IPS DF 4.7 (cell line): ENCODE results near the gene DOCK4.
"Not testable (repeated sequence)": the region's sequence is repeated elsewhere in the genome, so short reads cannot be mapped to it uniquely, and the experiment has no call there.

Experiments
- DNase-seq: peaks from one replicate; pipeline ENCODE4 v3.0.0-alpha.2; 2013; ENCODE audit warnings: low spot score; ENCODE audit errors: extremely low read depth

Gene DOCK4

DNA sequence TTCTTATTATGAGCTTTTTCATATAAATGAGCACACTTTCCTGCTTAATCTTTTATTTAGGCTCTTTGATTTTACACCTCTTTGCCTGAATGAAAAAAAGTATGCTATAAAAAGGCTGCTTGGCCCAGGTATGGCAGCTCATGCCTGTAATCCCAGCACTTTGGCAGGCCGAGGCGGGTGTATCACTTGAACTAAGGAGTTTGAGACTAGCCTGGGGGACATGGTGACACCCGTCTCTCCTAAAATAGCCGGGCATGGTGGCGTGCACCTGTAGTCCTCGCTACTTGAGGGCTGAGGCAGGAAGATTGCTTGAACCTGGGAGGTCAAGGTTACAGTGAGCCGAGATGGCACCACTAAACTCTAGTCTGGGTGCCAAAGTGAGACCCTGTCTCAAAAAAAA lies 72.9 kb downstream of the DOCK4 start:
- DNase-seq, result no peak

DNA sequence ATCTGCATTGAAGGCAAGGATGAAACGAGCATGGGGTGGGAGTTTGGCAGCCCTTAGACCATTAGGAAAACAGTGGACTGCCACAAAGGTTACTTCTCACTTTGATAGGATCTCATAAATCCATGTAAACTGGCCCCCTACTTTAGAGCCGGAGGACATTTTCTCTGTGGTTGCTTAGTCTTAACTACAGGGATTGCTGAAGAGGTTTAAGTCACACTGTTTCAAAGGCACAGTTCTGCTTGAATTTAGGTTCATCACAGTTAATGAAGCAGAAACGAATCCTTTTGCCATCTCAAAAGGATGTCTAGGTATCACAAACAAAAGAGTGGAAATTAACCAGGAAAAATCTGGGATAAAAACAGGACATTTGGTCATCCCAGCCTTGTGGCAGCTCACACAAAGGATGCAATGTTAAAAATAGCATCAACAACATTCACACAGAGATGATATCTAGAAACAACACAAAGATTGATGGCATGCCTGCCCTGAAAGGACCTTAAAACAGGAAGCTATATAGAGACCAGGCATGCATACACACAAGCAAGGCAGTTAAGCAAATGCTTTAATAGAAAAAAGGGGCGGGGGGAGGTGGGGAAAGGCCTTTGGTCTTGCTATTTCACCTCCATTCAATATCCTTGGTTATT lies 74.0 kb downstream of the DOCK4 start:
- DNase-seq, result no peak

DNA sequence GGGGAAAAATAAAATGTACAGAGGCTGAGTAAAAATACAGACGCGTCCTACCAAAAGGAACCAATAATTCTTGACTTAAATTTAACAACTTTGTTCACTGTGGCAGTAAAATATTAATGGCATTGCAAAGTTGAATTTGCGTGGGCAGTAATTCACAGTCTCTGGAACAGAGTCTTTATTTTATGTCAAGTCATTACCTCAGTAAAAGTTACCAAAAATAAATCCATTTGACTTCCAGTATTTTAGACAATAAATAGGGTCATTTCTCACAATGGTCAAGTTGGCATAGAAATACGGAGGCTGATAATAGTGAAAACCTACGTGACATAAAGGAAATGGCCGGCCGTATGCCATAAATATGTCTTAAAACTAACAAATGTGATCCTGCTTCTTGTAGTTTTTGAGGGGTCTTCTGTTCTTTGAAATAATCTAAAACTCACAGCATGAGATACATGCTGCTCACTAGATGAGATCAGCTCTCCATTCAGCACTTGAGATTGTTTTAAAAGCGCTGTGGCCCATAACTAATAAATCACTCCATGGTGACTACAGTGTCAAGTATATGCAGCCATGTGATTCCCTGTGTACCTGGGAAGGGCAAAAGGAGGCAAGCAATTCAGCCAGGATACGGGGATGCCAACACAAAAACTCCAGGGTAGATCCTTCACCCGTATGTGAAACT lies 75.3 kb downstream of the DOCK4 start:
- no peak for DNase-seq

DNA sequence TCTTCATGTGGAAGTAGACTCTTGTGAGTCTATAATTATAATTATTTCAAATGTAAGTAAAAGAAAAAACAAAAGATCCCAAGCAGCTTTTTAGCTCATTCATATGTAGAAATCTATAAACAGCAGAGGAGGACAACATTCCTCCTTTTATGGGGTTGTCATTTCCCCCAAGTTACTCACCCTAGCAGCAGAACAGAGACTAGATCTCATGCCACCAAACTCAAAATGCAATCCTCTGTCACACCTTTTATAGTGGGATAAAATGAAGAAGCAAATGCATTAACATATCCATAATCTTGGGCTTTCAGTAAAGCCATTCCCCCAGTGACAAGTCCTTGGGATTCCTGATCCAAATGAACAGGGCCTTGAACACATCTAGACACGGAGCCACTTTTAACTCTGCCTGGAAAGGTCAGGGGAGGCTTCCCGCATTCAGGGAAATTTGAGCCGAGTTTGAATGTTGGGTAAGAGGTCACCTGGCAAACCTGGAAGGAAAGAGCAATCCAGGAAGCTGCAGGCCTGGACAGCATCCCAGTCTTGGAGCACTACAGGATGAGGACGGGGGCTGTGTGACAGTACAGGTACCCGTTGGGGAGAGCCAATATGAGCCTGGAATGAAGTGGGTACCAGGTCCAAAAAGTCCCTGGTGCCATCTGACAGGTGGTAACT lies 76.4 kb downstream of the DOCK4 start:
- no peak for DNase-seq

DNA sequence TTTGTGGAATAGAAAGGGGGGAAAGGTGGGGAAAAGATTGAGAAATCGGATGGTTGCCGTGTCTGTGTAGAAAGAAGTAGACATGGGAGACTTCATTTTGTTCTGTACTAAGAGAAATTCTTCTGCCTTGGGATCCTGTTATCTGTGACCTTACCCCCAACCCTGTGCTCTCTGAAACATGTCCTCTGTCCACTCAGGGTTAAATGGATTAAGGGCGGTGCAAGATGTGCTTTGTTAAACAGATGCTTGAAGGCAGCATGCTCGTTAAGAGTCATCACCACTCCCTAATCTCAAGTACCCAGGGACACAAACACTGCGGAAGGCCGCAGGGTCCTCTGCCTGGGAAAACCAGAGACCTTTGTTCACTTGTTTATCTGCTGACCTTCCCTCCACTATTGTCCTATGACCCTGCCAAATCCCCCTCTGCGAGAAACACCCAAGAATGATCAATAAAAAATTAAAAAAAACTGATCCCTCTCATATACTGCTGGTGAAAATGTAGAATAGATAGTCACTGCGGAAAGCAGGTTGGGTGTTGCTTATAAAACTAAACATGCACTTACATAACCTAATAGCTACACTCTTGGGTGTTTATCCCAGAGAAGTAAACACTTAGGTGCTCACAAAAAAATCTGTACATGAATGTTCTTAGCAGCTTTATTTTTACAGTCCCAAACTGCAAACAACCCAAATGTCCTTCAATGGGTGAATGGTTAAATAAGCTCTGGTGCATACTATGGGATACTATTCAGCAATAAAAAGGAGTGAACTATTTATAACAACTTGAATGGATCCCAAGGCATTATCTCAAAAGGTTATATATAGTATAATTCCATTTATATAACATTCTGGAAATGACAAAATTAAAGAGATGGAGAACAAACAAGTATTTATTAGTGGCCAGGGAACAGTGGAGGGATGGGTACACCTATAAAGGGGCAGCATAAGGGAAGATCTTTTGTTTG lies 77.5 kb downstream of the DOCK4 start:
- not testable (repeated sequence) for DNase-seq

DNA sequence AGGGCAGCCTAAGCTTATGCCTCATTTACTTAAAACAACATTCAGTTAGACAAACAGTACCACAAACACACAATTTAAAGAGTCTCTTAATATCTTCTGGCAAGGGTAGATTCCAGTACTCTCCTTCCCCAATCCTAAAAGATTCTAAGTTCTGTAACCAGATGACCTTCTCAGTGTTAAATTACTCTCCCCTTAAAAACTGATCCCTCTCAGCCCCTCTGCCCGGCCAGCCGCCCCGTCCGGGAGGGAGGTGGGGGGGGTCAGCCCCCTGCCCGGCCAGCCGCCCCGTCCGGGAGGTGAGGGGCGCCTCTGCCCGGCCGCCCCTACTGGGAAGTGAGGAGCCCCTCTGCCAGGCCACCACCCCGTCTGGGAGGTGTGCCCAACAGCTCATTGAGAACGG lies 78.2 kb downstream of the DOCK4 start:
- DNase-seq, result not testable (repeated sequence)

DNA sequence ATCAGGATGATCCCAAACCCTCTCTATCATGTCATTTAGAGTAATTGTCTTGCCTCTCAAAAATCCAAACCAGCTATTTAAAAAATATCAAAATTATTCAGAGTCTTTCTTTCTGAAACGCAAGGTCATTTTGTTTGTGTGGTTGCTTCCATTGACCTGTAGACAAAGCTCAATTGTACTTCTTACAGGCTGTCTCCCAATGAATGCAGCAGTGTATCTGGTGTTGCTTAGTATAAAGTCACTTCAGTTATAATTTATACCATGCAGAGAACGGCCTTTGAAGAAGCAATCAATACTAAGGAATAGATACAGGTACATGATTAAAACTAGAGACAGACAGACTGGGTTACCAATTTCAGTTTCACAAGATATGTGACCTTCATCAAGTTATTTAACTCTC lies 80.9 kb downstream of the DOCK4 start:
- DNase-seq, result no peak

DNA sequence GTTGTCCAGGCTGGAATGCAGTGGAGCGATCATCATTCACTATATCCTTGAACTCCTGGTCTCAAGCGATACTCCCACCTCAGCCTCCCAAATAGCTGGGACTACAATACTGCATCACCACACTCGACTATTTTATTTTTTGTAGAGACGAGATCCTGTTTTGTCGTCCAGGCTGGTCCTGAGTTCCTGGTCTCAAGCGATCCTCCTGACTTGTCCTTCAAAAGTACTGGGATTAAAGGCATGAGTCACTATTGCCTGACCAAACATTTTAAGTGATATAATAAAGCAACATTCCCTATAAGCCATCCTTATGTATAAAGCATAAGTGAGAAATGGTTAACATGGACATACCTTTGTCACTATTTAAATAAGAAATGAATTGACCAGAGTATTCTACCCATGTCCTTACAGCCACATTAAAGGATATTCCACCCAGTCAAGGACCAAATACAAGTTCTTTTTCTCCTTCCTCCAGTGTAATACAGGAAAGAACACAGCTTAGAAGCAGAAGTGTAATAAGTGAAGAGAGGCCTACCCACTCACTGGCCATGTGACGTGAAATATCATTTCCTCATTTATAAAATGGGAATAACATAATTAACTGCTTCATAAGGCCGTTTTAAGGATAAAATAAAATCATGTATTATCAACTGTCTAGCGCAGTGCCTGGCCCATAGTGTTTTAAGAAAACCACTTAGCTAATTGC lies 82.0 kb downstream of the DOCK4 start:
- no peak for DNase-seq

DNA sequence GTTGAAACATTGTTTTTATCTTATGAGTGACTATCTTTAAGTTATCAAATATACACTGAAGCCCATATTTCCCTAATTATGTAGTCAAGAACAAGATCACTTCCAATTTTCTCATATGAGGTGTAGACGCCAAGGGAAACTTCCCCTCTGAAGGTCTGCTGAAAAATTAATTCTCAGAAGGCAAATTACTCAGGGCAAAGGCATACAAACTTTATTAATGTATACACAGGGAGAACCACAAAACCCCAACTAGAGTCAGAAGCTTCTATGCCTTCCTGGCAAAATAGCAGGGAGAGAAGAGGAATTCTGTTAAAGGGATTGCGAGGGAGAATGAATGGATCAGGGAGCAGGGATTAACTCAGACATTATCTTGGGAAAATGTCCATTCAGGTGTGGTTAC lies 83.4 kb downstream of the DOCK4 start:
- DNase-seq, result no peak

DNA sequence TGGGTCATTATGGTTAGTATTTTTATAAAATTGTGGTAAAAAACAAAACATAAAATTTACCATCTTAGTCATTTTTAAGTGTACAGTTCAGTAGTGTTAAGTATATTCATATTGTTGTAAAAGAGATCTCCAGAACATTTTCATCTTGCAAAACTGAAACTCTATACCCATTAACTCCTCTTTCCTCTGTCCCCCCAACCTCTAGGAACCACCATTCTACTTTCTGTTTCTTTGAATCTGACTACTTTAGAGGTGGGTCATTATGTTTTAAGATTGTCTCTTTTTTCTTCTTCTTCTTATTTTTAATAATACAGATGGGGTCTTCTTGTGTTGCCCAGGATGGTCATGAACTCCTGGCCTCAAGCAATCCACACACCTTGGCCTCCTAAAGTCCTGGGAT lies 84.1 kb downstream of the DOCK4 start:
- DNase-seq, result no peak

DNA sequence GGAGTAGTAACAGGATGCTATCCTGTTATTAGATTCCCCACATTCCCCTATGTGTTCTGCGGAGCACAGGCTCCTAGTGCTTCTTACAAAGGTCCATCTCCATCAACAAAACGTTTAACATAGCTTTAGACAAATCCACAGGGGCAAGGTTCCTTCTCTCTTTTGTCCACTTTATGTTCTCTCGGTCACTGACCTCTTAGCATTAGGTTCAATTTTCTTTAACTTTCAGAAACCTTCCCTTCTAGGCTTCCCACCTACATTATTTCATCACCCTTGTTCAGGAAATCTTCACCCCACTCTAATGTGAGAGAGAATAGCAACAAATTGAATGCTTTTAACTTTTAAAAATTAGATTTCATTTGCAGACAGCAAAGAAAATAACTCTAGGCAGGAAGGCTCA lies 84.9 kb downstream of the DOCK4 start:
- DNase-seq, result no peak

DNA sequence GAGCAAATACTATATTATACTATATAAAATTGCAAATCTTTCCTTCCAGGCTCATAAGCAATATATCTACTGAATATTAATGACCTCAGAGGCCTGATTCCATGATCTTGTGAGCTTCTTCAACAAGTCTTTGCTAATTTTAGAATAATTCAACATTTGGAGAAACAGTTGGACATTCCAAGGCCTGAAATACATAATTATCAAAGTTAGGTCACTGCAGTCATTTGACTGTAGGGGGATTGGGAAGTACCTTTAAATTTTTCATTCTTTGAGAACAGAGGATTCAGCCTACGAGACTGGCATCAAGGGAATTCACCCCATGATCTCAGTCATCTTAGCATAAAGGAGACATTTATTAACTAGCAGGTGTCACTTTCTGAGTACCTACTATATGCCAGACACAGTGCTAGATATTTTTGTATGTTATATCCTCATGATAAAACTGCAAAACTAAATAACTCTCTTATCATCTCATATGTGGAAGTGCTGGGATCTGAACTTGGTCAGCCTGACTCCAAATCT lies 85.4 kb downstream of the DOCK4 start:
- DNase-seq, result no peak

DNA sequence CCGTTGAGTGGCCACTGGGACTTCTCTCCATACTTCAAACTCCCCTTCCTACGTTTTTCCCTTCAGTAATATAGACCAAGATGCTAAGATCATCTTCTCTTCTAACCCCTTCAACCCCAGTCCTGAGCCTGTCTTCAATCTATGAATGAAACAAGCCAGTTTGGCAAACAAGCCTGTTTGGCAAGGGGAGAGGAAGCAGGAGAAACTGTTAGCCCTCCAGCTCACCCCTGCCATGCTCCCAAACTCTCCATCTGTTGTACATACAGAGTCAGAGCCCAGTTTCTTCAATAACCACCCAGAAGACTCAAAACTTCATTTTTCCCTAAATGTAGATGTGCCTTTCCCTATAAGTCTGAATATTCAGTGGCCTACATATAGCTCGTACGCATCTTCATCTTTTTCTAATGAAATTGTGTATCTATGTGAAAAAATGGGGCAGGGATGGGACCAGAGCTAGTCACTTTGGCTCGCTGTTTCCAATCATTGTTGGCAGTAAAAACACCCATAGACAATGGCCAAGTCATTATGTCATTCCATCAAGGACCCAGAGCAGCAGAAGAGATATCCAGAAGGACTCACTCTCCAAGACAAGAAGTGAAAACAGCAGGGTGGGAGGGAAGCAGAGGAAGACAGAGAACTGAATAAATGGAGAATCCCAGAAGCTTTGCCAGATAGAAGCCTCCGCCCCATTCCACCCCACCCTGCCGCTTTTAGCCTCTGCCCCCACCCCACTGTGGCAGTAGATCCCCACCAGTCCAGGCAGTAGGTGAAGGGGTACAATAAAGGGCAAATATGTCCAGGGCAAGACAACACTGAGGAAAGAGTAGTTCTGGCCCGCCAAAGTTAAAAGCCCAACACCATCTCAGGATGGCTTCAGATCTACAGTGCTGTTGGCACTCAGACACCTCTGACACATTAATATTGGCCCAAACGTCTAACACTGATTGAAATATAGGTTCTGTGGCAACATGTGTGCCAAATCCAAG lies 87.3 kb downstream of the DOCK4 start:
- no peak for DNase-seq

DNA sequence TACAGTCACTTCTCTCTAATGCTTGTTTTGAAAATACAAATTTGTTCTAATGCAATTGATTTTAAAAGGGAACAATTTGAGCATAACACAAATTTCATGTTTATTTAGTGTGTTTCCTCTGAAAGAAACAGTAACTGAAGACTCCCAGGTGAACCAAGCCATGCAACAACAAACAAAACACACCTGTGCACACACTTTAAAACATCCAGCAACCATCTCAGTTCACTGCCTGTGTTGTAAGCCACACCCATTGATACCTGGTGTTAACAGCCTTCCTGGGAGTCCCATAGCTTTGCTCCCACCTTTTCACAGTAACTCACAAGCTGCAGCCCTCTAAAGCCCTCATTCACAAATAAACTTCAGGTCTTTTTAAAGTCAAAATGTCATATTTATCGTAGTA lies 89.3 kb downstream of the DOCK4 start:
- DNase-seq, result no peak

DNA sequence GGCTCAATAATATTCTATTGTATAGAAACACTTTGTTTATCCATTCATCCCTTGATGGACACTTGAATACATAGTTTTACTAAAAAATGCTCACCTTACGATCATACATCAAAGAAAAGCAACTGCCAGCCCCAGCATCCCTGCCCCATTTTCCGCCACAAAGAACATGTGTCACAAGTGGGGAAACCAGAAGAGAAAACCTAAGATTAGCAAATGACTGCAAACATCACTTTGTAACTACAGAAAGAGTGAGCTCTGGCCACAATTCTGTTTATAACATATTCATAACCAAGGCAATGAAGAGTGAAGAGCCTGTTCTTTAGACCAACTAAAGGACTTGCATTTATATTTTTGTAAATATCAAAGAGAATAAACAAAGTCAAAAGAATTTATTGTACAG lies 89.8 kb downstream of the DOCK4 start:
- no peak for DNase-seq

DNA sequence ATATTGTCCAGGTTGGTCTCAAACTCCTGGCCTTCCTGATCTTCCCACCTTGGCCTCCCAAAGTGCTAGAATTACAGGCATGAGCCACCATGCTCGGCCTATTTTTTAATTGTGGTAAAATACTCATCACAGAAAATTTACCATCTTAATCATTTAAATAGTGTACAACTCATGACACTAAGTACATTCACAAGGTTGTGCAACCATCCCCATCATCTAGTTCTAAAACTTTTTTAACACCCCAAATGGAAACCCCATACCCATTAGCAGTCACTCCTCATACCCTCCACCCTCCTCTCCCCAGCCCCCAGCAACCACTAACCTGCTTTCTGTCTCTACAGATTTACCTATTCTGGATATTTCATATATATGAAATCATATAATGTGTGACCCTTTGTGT lies 90.3 kb downstream of the DOCK4 start:
- no peak for DNase-seq

DNA sequence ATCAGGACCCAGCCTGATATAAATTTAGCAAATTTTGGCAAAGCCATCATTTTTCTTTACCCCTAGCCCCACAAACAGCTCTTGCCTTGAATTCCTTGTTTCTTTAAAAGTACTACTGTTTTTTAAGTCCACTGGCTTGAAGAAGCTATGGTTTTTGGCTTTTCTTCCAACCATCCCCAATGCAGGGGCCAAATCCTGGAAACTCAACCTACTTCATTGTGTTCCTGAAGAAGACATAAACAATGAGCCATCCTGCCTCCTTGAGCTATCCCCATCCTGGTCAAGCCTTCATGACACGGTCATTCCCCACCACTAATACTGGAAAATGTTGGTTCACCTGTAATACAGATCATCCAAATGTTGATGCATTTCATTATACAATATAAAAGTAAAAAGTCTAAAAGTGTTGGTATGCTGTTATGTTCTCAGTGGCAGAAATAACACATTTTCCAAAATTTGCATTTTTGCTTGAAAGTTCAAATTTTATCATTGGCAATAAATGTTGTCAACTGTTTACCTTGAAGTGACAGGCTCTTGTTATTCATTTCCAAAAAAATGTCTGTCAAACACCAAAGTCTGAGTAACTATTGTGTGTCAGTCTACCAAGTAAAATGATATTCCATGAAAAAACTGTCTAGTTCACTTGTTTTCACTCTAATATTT lies 92.2 kb downstream of the DOCK4 start:
- DNase-seq, result no peak

DNA sequence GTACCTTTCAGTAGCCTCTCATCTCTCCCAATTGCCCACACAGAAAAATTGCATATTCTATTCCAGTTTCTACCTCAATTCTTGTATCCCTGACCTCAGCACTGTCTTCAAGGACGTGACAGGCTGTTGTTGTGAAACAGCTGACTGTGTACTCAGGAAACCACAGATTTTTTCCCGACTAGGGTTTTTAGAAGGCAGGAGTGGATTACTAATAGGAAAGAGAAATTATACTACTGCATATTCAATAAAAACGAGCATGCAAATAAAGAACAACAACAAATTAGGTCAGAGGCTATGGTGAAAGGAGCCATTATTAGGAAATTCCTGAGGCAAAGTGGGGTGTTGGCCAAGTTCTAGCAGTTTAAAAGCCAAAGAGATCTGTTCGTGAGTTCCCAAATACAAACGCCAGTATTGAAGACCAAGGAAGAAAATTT lies 93.4 kb downstream of the DOCK4 start:
- DNase-seq, result no peak

DNA sequence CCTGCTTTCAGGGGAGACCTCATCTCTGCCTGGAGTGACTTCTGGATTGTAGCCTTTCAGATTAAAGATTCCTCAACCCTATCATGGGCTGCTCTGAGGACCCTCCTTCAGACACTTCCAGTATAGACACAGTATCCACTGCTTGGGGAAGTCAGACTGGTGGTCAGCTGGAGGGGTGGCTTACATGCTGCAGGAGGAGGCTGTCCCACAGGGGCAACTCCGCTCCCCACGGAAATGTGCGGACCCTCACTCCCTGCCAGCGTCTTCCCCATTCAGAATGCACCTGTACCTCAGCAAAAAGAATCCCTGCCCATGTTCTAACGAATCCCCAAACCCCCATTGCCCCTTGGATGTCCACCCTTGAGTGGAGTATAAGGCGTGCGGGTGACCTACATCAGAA lies 95.5 kb downstream of the DOCK4 start:
- DNase-seq, result no peak
